Measurements from ENCODE around the gene PRR11.

- TF ChIP-seq, protein P1, sequence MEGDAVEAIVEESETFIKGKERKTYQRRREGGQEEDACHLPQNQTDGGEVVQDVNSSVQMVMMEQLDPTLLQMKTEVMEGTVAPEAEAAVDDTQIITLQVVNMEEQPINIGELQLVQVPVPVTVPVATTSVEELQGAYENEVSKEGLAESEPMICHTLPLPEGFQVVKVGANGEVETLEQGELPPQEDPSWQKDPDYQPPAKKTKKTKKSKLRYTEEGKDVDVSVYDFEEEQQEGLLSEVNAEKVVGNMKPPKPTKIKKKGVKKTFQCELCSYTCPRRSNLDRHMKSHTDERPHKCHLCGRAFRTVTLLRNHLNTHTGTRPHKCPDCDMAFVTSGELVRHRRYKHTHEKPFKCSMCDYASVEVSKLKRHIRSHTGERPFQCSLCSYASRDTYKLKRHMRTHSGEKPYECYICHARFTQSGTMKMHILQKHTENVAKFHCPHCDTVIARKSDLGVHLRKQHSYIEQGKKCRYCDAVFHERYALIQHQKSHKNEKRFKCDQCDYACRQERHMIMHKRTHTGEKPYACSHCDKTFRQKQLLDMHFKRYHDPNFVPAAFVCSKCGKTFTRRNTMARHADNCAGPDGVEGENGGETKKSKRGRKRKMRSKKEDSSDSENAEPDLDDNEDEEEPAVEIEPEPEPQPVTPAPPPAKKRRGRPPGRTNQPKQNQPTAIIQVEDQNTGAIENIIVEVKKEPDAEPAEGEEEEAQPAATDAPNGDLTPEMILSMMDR (IDR thresholded peaks at IDR 0.05), result no peak
- no peak for TF ChIP-seq POLR2A (IDR thresholded peaks at IDR 0.05)
These were observed 33.6 kb upstream of the PRR11 start for GRCh38 chr17:59121901-59122480.

Measured in prostate gland (tissue), 2 donors.